IMR-90 (cell line): Measurements from ENCODE around the gene TUBA8. TPM values are rescaled to one million over a fixed set of nuclear protein-coding genes. Genes with fewer than 3 reads are reported as not detected.
"Not testable (repeated sequence)": the region's sequence is repeated elsewhere in the genome, so short reads cannot be mapped to it uniquely, and the experiment has no call there.

Experiments used
- ATAC-seq: fragments of 200-7000 bp; cut with Tn5 transposase; 2 replicates; pipeline ENCODE4 v1.9.1; 2020; ENCODE audit warnings: low read depth, mild to moderate bottlenecking, moderate library complexity
- BruUV-seq: library from RNA; stranded (reverse); fragments of 400-500 nt; replicated peaks from 2 replicates; lab custom pipeline; 2021; lab: Mats Ljungman, UMichigan
- CTCF ChIA-PET: fragments of 300-600 bp; formaldehyde crosslinking; extraction: SDS; loops from one replicate; lab custom pipeline; 2021; ENCODE audit warnings: antibody characterized with exemption; lab: Yijun Ruan, JAX
- POLR2A ChIA-PET: fragments of 300-600 bp; sonication (Branson Sonifier 250); formaldehyde crosslinking; loops from one replicate; lab custom pipeline; 2022; ENCODE audit warnings: antibody characterized with exemption; ENCODE audit not compliant: unreplicated experiment; lab: Charles Lee
- DNase-seq: peaks from one replicate; pipeline ENCODE4 v3.0.0; 2013
- H2AFZ ChIP-seq: replicated peaks from 2 replicates; pipeline ENCODE3; 2013; ENCODE audit warnings: low read length, mild to moderate bottlenecking; ENCODE audit not compliant: poor library complexity
- H2AK5ac ChIP-seq: 2 replicates; pipeline ENCODE4 v1.6.1; 2013; ENCODE audit warnings: low read depth, low read length, inconsistent platforms
- H2AK9ac ChIP-seq: replicated peaks from 2 replicates; pipeline ENCODE3; 2013; ENCODE audit warnings: mild to moderate bottlenecking, low read depth, low read length, moderate library complexity; ENCODE audit not compliant: poor library complexity
- H2BK120ac ChIP-seq: 2 replicates; pipeline ENCODE4 v1.6.1; 2013; ENCODE audit warnings: low read depth, low read length, inconsistent platforms
- H2BK15ac ChIP-seq: 3 replicates; pipeline ENCODE4 v1.6.1; 2013; ENCODE audit warnings: low read depth, low read length, inconsistent platforms
- H2BK20ac ChIP-seq: 2 replicates; pipeline ENCODE4 v1.6.1; 2013; ENCODE audit warnings: low read depth, mild to moderate bottlenecking, inconsistent platforms, low read length, moderate library complexity
- H2BK5ac ChIP-seq: 2 replicates; pipeline ENCODE4 v1.6.1; 2013; ENCODE audit warnings: mild to moderate bottlenecking, low read depth, low read length, inconsistent platforms; ENCODE audit not compliant: poor library complexity, severe bottlenecking
- H3K14ac ChIP-seq: replicated peaks from 2 replicates; pipeline ENCODE4 v1.6.1; 2013; ENCODE audit warnings: low read depth, low read length, inconsistent platforms
- H3K18ac ChIP-seq: 2 replicates; pipeline ENCODE4 v1.6.1; 2013; ENCODE audit warnings: low read depth, low read length, control low read depth
- H3K23ac ChIP-seq: 2 replicates; pipeline ENCODE4 v1.6.1; 2013; ENCODE audit warnings: low read depth, low read length, inconsistent platforms
- H3K27ac ChIP-seq: 2 replicates; pipeline ENCODE4 v1.5.1; 2013; ENCODE audit warnings: mild to moderate bottlenecking, control low read depth, low read length; ENCODE audit not compliant: insufficient read depth
- H3K27me3 ChIP-seq: 2 replicates; pipeline ENCODE4 v1.6.1; 2013; ENCODE audit warnings: low read length; ENCODE audit not compliant: control insufficient read depth, insufficient read depth
- H3K36me3 ChIP-seq: 2 replicates; pipeline ENCODE4 v1.6.1; 2013; ENCODE audit warnings: low read length, mixed read lengths; ENCODE audit not compliant: control insufficient read depth, insufficient read depth
- H3K4ac ChIP-seq: 2 replicates; pipeline ENCODE4 v1.6.1; 2013; ENCODE audit warnings: low read depth, low read length, inconsistent platforms
- H3K4me1 ChIP-seq: 2 replicates; pipeline ENCODE4 v1.6.1; 2013; ENCODE audit warnings: low read length, mixed read lengths; ENCODE audit not compliant: control insufficient read depth, insufficient read depth
- H3K4me2 ChIP-seq: 2 replicates; pipeline ENCODE4 v1.6.1; 2013; ENCODE audit warnings: low read depth, mild to moderate bottlenecking, control low read depth, low read length, moderate library complexity
- H3K4me3 ChIP-seq: 2 replicates; pipeline ENCODE4 v1.5.1; 2013; ENCODE audit warnings: low read depth, mild to moderate bottlenecking, control low read depth, low read length, moderate library complexity; ENCODE audit not compliant: insufficient read depth
- H3K56ac ChIP-seq: 2 replicates; pipeline ENCODE4 v1.6.1; 2013; ENCODE audit warnings: low read length, inconsistent platforms; ENCODE audit not compliant: insufficient read depth; ENCODE audit errors: extremely low read depth
- H3K79me1 ChIP-seq, 2 experiments: 2 replicates each; pipeline ENCODE4 v1.6.1; 2013; ENCODE audit warnings: low read length in 2 of 2, inconsistent platforms in 1 of 2, low read depth in 1 of 2
- H3K9ac ChIP-seq: 2 replicates; pipeline ENCODE4 v1.6.1; 2013; ENCODE audit warnings: low read depth, low read length, control low read depth
- H3K9me1 ChIP-seq: 2 replicates; pipeline ENCODE4 v1.6.1; 2013; ENCODE audit warnings: low read length, inconsistent platforms; ENCODE audit not compliant: insufficient read depth
- H3K9me3 ChIP-seq: 2 replicates; pipeline ENCODE4 v1.6.1; 2013; ENCODE audit warnings: low read length; ENCODE audit not compliant: control insufficient read depth, insufficient read depth
- H4K20me1 ChIP-seq: 2 replicates; pipeline ENCODE4 v1.6.1; 2013; ENCODE audit warnings: low read length, inconsistent platforms; ENCODE audit not compliant: insufficient read depth
- H4K5ac ChIP-seq: 2 replicates; pipeline ENCODE4 v1.6.1; 2013; ENCODE audit warnings: mild to moderate bottlenecking, low read depth, low read length, control low read depth
- H4K8ac ChIP-seq, 2 experiments: 2 replicates each; pipeline ENCODE4 v1.6.1; 2013; ENCODE audit warnings: low read depth in 2 of 2, low read length in 2 of 2, control low read depth in 1 of 2, inconsistent platforms in 1 of 2
- H4K91ac ChIP-seq: 2 replicates; pipeline ENCODE4 v1.6.1; 2013; ENCODE audit warnings: low read depth, low read length, inconsistent platforms; ENCODE audit not compliant: insufficient read depth
- WGBS, 2 experiments: methylation state at CpG; one replicate each; pipeline versions ENCODE4 v1.1.5 to v1.1.7; 2013; ENCODE audit warnings: missing lambda C conversion rate in 2 of 2; ENCODE audit not compliant: insufficient read length in 1 of 2; ENCODE audit errors: extremely low coverage in 2 of 2; 5-methylcytosine and 5-hydroxymethylcytosine counted together
- dilution Hi-C: fragments of 300-500 bp; cut with HindIII; formaldehyde crosslinking; loops from one replicate; pipeline ENCODE4 v1.14.3; 2018; ENCODE audit warnings: low sequenced_read_pairs; ENCODE audit not compliant: unreplicated experiment
- in situ Hi-C: fragments of 300-500 bp; cut with MboI; formaldehyde crosslinking; loops from 3 replicates; pipeline ENCODE4 v1.14.3; 2019; ENCODE audit warnings: low sequenced_read_pairs, inconsistent platforms, mixed read lengths
- intact Hi-C: fragments of 100-400 bp; cut with micrococcal nuclease; formaldehyde crosslinking; loops from 2 replicates; pipeline ENCODE4 v1.10.0; 2022
- polyA plus RNA-seq, 3 experiments: library from polyadenylated mRNA; depleted of rRNA; stranded (reverse); fragments of >200 nt; gene quantifications; 2 replicates each; pipeline ENCODE4 v1.2.3, GENCODE V29; 2012; ENCODE audit warnings: low replicate concordance in 1 of 3
- total RNA-seq: library from RNA; depleted of rRNA; stranded (reverse); fragments of >200 nt; gene quantifications from 2 replicates; pipeline ENCODE4 v1.2.3, GENCODE V29; 2012

Gene TUBA8
- total and polyA plus RNA-seq, 2 of the 4 experiments (the other 2 are of a cell fraction), result 1.4 to 2.2 TPM

DNA sequence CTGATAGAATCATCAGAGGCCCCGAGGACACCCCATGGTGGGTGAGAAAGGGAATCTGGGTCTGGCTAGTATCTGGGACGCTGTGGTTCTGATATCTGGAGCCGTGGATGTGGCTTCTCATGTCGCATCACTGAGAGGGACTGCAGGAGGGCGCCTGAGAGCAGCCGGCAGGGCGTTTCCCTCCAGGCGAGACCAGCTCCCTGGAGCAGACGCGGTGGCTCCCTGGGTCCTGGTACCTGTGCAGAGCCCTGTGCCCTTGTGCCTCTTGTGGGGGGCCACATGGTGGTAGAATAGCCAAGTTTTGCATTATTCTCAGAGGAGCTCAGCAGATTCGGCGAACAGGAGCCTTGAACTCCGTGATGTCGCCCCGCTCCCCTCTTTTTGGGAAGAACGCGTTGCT is 59.7 kb downstream of the TUBA8 start:
- intact Hi-C loops, BruUV-seq: not testable (repeated sequence)
- WGBS, 2 experiments, result no CpG with 5 or more reads among the region's 17 CpGs

More for the DNA sequence above, 59.7 kb downstream of the TUBA8 start:
- H2AFZ ChIP-seq, H2AK5ac ChIP-seq, H3K9me1 ChIP-seq, H4K5ac ChIP-seq, H3K79me1 ChIP-seq, H3K9me3 ChIP-seq, H4K20me1 ChIP-seq, POLR2A ChIA-PET, DNase-seq, H3K9ac ChIP-seq, H4K91ac ChIP-seq, H3K4me2 ChIP-seq, H3K27me3 ChIP-seq, H3K18ac ChIP-seq, H3K56ac ChIP-seq, H2BK20ac ChIP-seq, H3K4ac ChIP-seq, CTCF ChIA-PET, H2BK120ac ChIP-seq, H2BK15ac ChIP-seq, H3K14ac ChIP-seq, H2AK9ac ChIP-seq, in situ Hi-C loops, H4K8ac ChIP-seq, H2BK5ac ChIP-seq, dilution Hi-C loops, H3K4me3 ChIP-seq, H3K27ac ChIP-seq, H3K36me3 ChIP-seq, ATAC-seq, H3K23ac ChIP-seq: not testable (repeated sequence)
- H3K4me1 ChIP-seq, result peaks cover 10% of the 10 kb centered on the region
